ENCODE data around the gene SELE. TPM values are rescaled to one million over a fixed set of nuclear protein-coding genes. Genes with fewer than 3 reads are reported as not detected.

Gene SELE
- total and polyA plus RNA-seq, 2 of the 8 experiments (the other 6 are each of a cell fraction or from before 2014, with no cell fraction given), result not detected

DNA sequence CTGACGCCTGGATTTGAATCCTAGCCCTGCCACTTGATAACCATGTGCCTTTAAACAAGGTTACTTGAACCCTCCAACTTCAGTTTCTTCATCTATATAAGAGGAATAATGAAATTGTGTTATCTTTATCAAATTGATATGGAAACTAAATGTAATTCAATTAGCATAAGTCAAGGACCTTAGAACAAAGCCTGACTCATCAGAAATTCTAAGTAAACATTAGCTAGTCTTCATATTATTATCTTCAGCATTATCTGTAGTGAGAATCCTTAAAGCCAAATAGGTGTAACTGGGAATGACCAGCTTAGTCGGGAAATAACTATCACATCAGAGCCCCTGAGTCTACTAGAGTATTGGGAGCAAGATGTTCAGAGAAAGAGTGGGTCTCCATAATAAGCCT lies 29.1 kb downstream of the SELE start:
- CTCF ChIA-PET (ENCODE audit: partially characterized antibody), result interaction anchor here (1.2 to 2.0 kb wide), 4 partner anchors 9 to 115 kb away, joined by 3 to 8 read pairs (median 4); no protein-coding TSS in a partner anchor
- WGBS, 2 experiments (ENCODE audit: extremely low coverage in 1 of 2, insufficient coverage in 1 of 2, insufficient read length in 1 of 2, insufficient replicate concordance in 2 of 2, low coverage in 1 of 2, low lambda C conversion rate in 2 of 2, missing lambda C conversion rate in 1 of 2), result 87% methylated on average over 2 of the region's 2 CpGs; no CpG with 5 or more reads in 1 of the 2 experiments
- H3K79me2 ChIP-seq (ENCODE audit: control insufficient read depth in 1 of 2, insufficient read depth in 2 of 2, low read length in 2 of 2), result no peaks in the 10 kb centered on the region

More for the DNA sequence above, 29.1 kb downstream of the SELE start:
- Histone ChIP-seq H2BK120ac (replicated peaks; ENCODE audit: low read depth, low read length) (no peak overlapping the region), H2AK5ac (ENCODE audit: low read depth, low read length) (no peak overlapping the region), H4K20me1 (replicated peaks in 1 of 2; ENCODE audit: control insufficient read depth in 1 of 2, insufficient read depth in 2 of 2, low read length in 2 of 2) (no peaks in the 10 kb centered on the region), H3K9me3 (ENCODE audit: insufficient read depth in 2 of 2, low read depth in 1 of 2, low read length in 1 of 2) (no peaks in the 10 kb centered on the region), H3K9ac (replicated peaks in 1 of 4; ENCODE audit: extremely low read depth in 1 of 4, low read depth in 3 of 4, low read length in 3 of 4) (no peak overlapping the region), H2BK15ac (ENCODE audit: low read length) (no peak overlapping the region), H3K4ac (replicated peaks; ENCODE audit: insufficient read length, low read depth, low read length) (no peak overlapping the region), H3K4me3 (ENCODE audit: extremely low read depth in 1 of 4, insufficient read depth in 2 of 4, low read depth in 3 of 4, low read length in 4 of 4) (no peak overlapping the region), H3K79me1 (ENCODE audit: low read depth, low read length) (no peaks in the 10 kb centered on the region), H4K91ac (replicated peaks; ENCODE audit: insufficient read length, low read length) (no peak overlapping the region), H3K4me1 (replicated peaks in 1 of 4; ENCODE audit: control insufficient read depth in 3 of 4, insufficient read depth in 4 of 4, low read length in 3 of 4) (no peaks in the 10 kb centered on the region), H3K14ac (ENCODE audit: insufficient read length) (no peak overlapping the region), H2AFZ (ENCODE audit: low read length) (no peak overlapping the region), H3K18ac (ENCODE audit: extremely low read depth, low read length) (no peak overlapping the region), H3K56ac (replicated peaks; ENCODE audit: insufficient read length, low read depth, low read length) (no peak overlapping the region), H4K5ac (ENCODE audit: insufficient read length, low read depth, low read length) (no peak overlapping the region), H4K8ac (ENCODE audit: extremely low read depth, insufficient read depth, low read length) (no peak overlapping the region), H2BK5ac (ENCODE audit: low read depth, low read length) (no peak overlapping the region), H2BK12ac (ENCODE audit: low read depth, low read length) (no peak overlapping the region), H2BK20ac (ENCODE audit: low read length) (no peak overlapping the region), H3K23me2 (ENCODE audit: low read depth, low read length) (no peaks in the 10 kb centered on the region), H3K23ac (ENCODE audit: insufficient read length) (no peak overlapping the region), H3K36me3 (ENCODE audit: control insufficient read depth in 2 of 4, insufficient read depth in 4 of 4, low read length in 3 of 4) (no peaks in the 10 kb centered on the region), H3K27me3 (replicated peaks in 1 of 4; ENCODE audit: control insufficient read depth in 3 of 4, extremely low read depth in 1 of 4, insufficient read depth in 3 of 4, low read length in 3 of 4) (no peaks in the 10 kb centered on the region), H3K27ac (ENCODE audit: low read depth, low read length) (no peak overlapping the region), H3K4me2 (ENCODE audit: insufficient read depth in 1 of 2, low read depth in 2 of 2, low read length in 2 of 2) (no peak overlapping the region)
- no peak for DNase-seq (ENCODE audit: low read depth in 1 of 2, low spot score in 2 of 2)
- FAIRE-seq, result no peak
- TF ChIP-seq CTBP2 (IDR thresholded peaks at IDR 0.05; ENCODE audit: borderline replicate concordance, insufficient read depth, insufficient read length, low read length), result no peak
- POLR2A ChIA-PET (ENCODE audit: partially characterized antibody), result interaction anchor here (1.0 kb wide), 1 partner anchor 90 kb away, joined by 3 read pairs; the partner anchor contains the start of gene METTL18
